Stimulated activated CD4-positive, alpha-beta T cell treated with anti-CD3 and anti-CD28 coated beads, Interleukin-15, amount 100 ng/mL, for 24 hours (primary cell): Measurements from ENCODE around the gene HSPB2.
"Not testable (repeated sequence)": the region's sequence is repeated elsewhere in the genome, so short reads cannot be mapped to it uniquely, and the experiment has no call there.

Experiments used
- DNase-seq: peaks from one replicate; pipeline ENCODE4 v3.0.0-alpha.2; 2020

Gene HSPB2

DNA sequence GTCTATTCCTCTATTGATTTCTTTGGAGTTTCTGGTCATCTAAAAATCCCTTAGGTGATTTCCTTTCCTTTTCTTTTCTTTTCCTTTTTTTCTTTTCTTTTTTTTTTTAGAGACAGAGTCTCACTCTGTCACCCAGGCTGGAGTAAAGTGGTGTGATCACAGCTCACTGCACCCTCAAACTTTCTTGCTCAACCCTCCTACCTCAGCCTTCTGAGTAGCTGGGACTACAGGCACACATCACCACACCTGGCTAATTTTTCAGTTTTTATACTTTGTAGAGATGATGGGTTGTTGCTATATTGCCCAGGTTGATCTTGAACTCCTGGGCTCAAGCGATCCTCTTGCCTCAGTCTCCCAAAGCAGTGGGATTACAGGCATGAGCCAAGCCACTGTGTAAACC lies 4.2 kb downstream of the HSPB2 start:
- no peak for DNase-seq

DNA sequence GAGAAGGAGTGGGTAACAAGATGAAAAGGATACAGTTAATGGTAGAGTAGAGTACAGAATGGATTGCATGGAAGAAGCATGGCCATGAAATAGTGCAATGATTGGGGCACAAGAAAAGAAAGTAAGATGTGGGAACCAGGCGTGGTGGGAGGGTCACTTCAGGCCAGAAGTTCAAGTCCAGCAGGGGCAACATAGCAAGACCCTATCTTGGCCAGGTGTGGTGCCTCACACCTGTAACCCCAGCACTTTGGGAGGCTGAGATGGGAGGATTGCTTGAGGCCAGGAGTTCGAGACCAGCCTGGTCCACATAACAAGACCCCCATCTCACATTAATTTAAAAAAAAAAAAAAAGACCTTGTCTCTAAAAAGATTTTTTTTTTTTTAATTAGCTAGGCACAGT lies 4.8 kb downstream of the HSPB2 start:
- no peak for DNase-seq

DNA sequence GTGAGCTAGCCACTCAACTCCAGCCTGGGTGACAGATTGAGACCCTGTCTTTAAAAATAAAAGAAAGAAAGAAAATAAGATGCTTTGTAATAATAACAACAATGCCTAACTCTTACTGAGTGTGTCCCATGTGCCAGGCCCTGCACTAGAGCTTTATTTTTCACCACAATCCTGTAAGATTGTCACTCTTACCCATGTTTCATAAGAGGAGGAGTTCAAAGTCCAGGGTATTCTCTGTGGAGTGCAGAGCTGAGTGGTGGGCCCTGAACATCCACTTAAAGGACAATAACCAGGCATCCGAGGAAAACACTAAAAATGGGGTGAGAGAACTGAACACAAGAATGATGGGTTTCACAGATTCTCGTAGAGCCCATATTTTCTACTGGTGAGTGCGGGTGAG lies 5.3 kb downstream of the HSPB2 start:
- no peak for DNase-seq

DNA sequence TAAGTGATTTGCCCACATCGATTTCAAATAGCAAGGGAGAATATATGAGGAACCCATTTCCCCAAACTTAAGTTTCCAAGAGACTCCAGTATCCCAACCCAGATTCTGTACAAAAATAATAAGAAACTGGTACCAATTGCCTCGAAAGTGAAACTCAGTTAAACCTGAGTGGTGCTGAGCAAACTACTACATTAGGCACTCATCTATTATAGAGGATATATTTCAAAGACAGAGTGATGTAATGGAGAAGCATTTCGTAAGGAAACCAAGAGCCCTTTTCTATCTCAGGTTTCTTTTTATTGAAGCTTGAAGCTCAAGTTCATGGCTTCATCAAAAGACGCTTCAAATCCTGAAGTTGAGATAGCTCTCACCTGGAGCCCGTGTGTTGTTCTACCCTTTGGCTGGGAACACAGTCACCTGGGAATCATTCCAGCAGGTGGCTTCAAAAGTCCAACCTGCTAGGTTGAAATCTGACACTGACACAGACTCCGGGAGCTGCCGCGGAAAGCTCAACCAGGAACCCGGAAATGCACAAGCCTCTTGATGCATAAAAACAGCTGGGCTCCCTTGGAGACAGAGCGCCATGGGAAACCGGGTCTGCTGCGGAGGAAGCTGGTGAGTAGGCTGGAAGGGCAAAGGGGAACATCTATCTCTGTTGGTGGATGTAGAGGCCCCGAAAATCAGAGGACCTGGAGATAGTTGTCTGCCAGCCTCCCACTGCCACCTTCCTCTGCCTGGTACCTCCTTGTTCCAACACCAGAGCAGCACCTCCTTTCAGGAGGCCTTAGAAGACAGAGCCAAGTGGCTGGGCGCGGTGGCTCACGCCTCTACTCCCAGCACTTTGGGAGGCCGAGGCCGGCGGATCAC lies 6.1 kb downstream of the HSPB2 start, which contains the start of gene C11orf52:
C11orf52 (plus strand) TSS at position 524 of the 867 bp plus-strand sequence; CDS start at position 584, 60 bp downstream.
- DNase-seq, result no peak

GRCh38 chr11:111920908-111921307 lies 8.4 kb downstream of the HSPB2 start:
- no peak for DNase-seq

GRCh38 chr11:111921541-111922230 lies 9.2 kb downstream of the HSPB2 start:
- no peak for DNase-seq

- no peak for DNase-seq
These were observed 10.3 kb downstream of the HSPB2 start for GRCh38 chr11:111922803-111923202.

DNA sequence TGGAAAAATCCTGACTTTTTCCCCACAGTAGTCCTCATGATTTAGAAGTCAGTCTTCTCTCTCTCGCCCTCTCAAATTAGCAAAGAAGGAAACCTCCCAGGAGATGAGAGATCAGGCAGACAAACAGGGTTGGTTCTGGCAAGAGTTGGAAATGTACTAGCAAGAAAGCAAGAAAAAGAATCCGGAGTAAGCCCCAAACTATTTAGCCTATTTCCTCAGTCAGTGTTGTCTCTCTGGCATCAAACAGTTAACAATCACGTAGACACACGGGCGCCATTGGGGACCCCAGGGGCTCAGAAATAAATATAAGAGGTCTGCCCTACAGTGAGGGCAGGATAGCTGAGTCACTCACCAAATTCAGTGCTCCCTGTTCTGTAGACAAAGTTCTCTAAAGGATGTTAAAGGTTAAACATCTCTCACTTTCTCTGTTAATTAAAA lies 10.8 kb downstream of the HSPB2 start:
- DNase-seq, result no peak

GRCh38 chr11:111923951-111924350 lies 11.4 kb downstream of the HSPB2 start:
- no peak for DNase-seq

GRCh38 chr11:111925953-111926352 lies 13.4 kb downstream of the HSPB2 start:
- DNase-seq, result no peak

GRCh38 chr11:111926505-111927391 lies 14.2 kb downstream of the HSPB2 start:
- peak; percentile 96 for DNase-seq

DNA sequence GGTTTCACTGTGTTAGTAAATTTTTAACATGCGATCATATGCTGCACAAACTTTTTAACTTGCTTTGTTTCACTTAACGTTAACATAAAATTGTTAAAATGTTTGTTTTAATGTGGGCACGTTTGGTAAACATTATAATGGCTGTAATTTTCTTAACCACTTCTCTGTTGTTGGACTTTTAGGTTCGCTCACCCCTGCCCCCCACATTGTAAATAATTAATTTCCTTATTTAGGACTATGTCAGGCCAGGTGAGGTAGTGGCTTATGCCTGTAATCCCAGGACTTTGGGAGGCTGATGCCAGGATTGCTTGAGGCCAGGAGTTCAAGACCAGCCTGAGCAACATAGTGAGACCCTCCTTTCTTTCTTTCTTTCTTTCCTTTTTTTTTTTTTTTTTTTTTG lies 17.9 kb downstream of the HSPB2 start:
- no peak for DNase-seq

GRCh38 chr11:111932611-111932950 lies 20.0 kb downstream of the HSPB2 start:
- no peak for DNase-seq

- not testable (repeated sequence) for DNase-seq
These were observed 20.6 kb downstream of the HSPB2 start for GRCh38 chr11:111933176-111933575.

GRCh38 chr11:111933872-111934271 lies 21.3 kb downstream of the HSPB2 start:
- DNase-seq, result no peak

- no peak for DNase-seq
These were observed 21.8 kb downstream of the HSPB2 start for GRCh38 chr11:111934306-111934705.

- peak; percentile 17 for DNase-seq
These were observed 22.9 kb downstream of the HSPB2 start for GRCh38 chr11:111935317-111936039.

- DNase-seq, result no peak
These were observed 23.6 kb downstream of the HSPB2 start for GRCh38 chr11:111936040-111936540.

DNA sequence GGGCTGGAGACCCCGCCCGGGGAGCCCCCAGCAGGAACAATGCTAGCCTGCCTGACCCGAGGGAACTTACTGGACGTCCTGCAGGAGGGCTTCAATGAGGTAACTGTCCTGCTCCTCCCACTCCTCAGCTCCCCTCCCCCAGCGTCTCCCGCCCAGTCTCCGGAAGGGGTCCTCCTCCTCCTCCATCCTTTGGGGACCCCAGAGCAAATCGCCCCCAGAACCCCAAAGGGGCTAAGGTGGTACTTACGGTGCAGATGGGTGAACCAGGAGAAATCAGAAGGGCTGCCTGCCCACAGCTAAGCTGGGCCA lies 24.9 kb downstream of the HSPB2 start:
- no peak for DNase-seq

GRCh38 chr11:111937844-111938243 lies 25.3 kb downstream of the HSPB2 start:
- no peak for DNase-seq

DNA sequence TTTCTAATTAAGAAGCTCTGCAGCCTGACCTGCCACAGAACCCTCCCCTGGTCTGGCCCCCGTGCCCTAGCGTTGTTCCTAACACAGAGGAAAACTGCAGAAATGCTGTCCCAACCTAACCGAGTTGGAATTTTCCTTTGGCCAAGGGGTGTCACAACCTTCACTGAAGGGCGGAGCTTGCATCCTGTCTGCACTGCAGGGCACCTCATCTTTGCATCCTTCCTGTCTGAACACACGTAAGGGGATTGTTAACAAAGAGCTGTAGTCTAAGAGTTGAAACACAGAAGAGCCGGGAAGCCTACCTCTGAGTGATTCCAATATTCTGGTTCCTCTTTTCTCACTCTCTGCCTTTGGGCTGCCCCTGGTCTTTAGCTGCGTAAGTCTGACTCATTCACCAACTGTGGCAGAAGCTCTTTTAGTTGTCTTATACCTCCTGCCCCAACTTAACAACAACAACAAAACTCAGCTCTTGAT lies 26.2 kb downstream of the HSPB2 start:
- peak; percentile 55 for DNase-seq
